SK-N-SH treated with all-trans-retinoic acid at 6 μM for 48 hours (cell line): ENCODE data around the gene NFASC.
A peak's percentile ranks its signal among the peaks of the same experiment; 100 is the strongest.

Experiments
- ATAC-seq: fragments of 200-7000 bp; cut with Tn5 transposase; 3 replicates; pipeline ENCODE4 v1.9.1; 2020; ENCODE audit warnings: mild to moderate bottlenecking, moderate library complexity
- BACH2 ChIP-seq: fragments of 250-450 bp; sonication (Bioruptor Pico); IDR thresholded peaks from 2 replicates; pipeline ENCODE4 v1.9.0; 2021; ENCODE audit warnings: mild to moderate bottlenecking, borderline replicate concordance
- CSDC2 ChIP-seq: fragments of 250-450 bp; sonication (Bioruptor Pico); IDR thresholded peaks from 2 replicates; pipeline ENCODE4 v1.5.0; 2020; ENCODE audit warnings: mild to moderate bottlenecking, moderate library complexity
- CSRNP3 ChIP-seq: fragments of 250-450 bp; sonication (Bioruptor Pico); IDR thresholded peaks from 2 replicates; pipeline ENCODE4 v1.5.1; 2021; ENCODE audit warnings: mild to moderate bottlenecking, moderate library complexity
- ESRRG ChIP-seq: fragments of 250-450 bp; sonication (Bioruptor Pico); IDR thresholded peaks from 2 replicates; pipeline ENCODE4 v1.6.1; 2021; ENCODE audit warnings: mild to moderate bottlenecking
- GLIS3 ChIP-seq: fragments of 250-450 bp; sonication (Bioruptor Pico); IDR thresholded peaks from 2 replicates; pipeline ENCODE4 v1.5.0; 2020; ENCODE audit warnings: mild to moderate bottlenecking, moderate library complexity
- ISL1 ChIP-seq: fragments of 250-450 bp; sonication (Bioruptor Pico); IDR thresholded peaks from 2 replicates; pipeline ENCODE4 v2.1.2; 2022; ENCODE audit warnings: mild to moderate bottlenecking, moderate library complexity
- OSR1 ChIP-seq: fragments of 250-450 bp; sonication (Bioruptor Pico); IDR thresholded peaks from 2 replicates; pipeline ENCODE4 v1.8.0; 2022; ENCODE audit warnings: moderate library complexity, mild to moderate bottlenecking, inconsistent platforms
- PATZ1 ChIP-seq: fragments of 250-450 bp; sonication (Bioruptor Pico); IDR thresholded peaks from 2 replicates; pipeline ENCODE4 v1.8.0; 2020; ENCODE audit warnings: mild to moderate bottlenecking, moderate library complexity, borderline replicate concordance
- POU6F1 ChIP-seq: fragments of 250-450 bp; sonication (Bioruptor Pico); IDR thresholded peaks from 2 replicates; pipeline ENCODE4 v1.8.0; 2021; ENCODE audit warnings: low read depth, mild to moderate bottlenecking, moderate library complexity, borderline replicate concordance
- PPARA ChIP-seq: fragments of 250-450 bp; sonication (Bioruptor Pico); IDR thresholded peaks from 2 replicates; pipeline ENCODE4 v1.5.0; 2020; ENCODE audit warnings: mild to moderate bottlenecking, borderline replicate concordance
- RARB ChIP-seq: fragments of 250-450 bp; sonication (Bioruptor Pico); IDR thresholded peaks from 2 replicates; pipeline ENCODE4 v1.8.0; 2021; ENCODE audit warnings: mild to moderate bottlenecking, moderate library complexity
- SNAI2 ChIP-seq: fragments of 250-450 bp; sonication (Bioruptor Pico); IDR thresholded peaks from 2 replicates; pipeline ENCODE4 v1.5.0; 2020; ENCODE audit warnings: mild to moderate bottlenecking, moderate library complexity
- TCF4 ChIP-seq: fragments of 250-450 bp; sonication (Bioruptor Pico); IDR thresholded peaks from 2 replicates; pipeline ENCODE4 v1.8.0; 2021; ENCODE audit warnings: mild to moderate bottlenecking, moderate library complexity, borderline replicate concordance
- TOX ChIP-seq: fragments of 250-450 bp; sonication (Bioruptor Pico); IDR thresholded peaks from 2 replicates; pipeline ENCODE4 v1.8.0; 2021; ENCODE audit warnings: mild to moderate bottlenecking, moderate library complexity, borderline replicate concordance
- TSHZ2 ChIP-seq: fragments of 250-450 bp; sonication (Bioruptor Pico); IDR thresholded peaks from 2 replicates; pipeline ENCODE4 v1.5.0; 2020; ENCODE audit warnings: mild to moderate bottlenecking, moderate library complexity
- ZC3H10 ChIP-seq: fragments of 250-450 bp; sonication (Bioruptor Pico); IDR thresholded peaks from 2 replicates; pipeline ENCODE4 v1.5.1; 2021; ENCODE audit warnings: mild to moderate bottlenecking, moderate library complexity
- ZFP3 ChIP-seq: fragments of 250-450 bp; sonication (Bioruptor Pico); IDR thresholded peaks from 2 replicates; pipeline ENCODE4 v1.5.0; 2020; ENCODE audit warnings: mild to moderate bottlenecking, moderate library complexity
- ZFP30 ChIP-seq: fragments of 450-650 bp; formaldehyde crosslinking; IDR thresholded peaks from 2 replicates; pipeline ENCODE4 v1.5.0; 2022; ENCODE audit warnings: mild to moderate bottlenecking, moderate library complexity
- ZNF565 ChIP-seq: fragments of 450-650 bp; formaldehyde crosslinking; conservative IDR thresholded peaks from 2 replicates; pipeline ENCODE4 v1.5.0; 2020; ENCODE audit warnings: low read depth, mild to moderate bottlenecking, moderate library complexity
- ZNF70 ChIP-seq: fragments of 450-650 bp; formaldehyde crosslinking; IDR thresholded peaks from 2 replicates; pipeline ENCODE4 v1.5.0; 2020; ENCODE audit warnings: mild to moderate bottlenecking, moderate library complexity
- ZNF8 ChIP-seq: fragments of 450-650 bp; formaldehyde crosslinking; IDR thresholded peaks from 2 replicates; pipeline ENCODE4 v1.5.0; 2020; ENCODE audit warnings: mild to moderate bottlenecking, moderate library complexity

NFASC gene

GRCh38 chr1:204821924-204822323 is 48.7 kb upstream of the NFASC start:
- peak; percentile 34 for ATAC-seq
- TF ChIP-seq OSR1 = no peak
- TF ChIP-seq CSRNP3 (CRISPR knock-in tag) = no peak
- no peak for TF ChIP-seq PATZ1
- TF ChIP-seq SNAI2 (CRISPR knock-in tag) = no peak
- TF ChIP-seq BACH2 (CRISPR knock-in tag) = no peak
- TF ChIP-seq ZFP30 (CRISPR knock-in tag) = no peak
- TF ChIP-seq GLIS3 = no peak
- no peak for TF ChIP-seq RARB (CRISPR knock-in tag)
- no peak for TF ChIP-seq POU6F1 (CRISPR knock-in tag)
- no peak for TF ChIP-seq ZNF565 (CRISPR knock-in tag)

GRCh38 chr1:204826970-204827369 is 43.7 kb upstream of the NFASC start:
- TF ChIP-seq POU6F1 (CRISPR knock-in tag) = no peak
- TF ChIP-seq ZC3H10 = no peak
- TF ChIP-seq, all 23 proteins: peak for 0
- ATAC-seq = peak; percentile 20; the same call in 1 of the 3 replicates

GRCh38 chr1:204828352-204828850 is 42.3 kb upstream of the NFASC start:
- peak; percentile 96 for TF ChIP-seq SNAI2 (CRISPR knock-in tag)
- peak; percentile 92; the same call in 1 of the 2 replicates for TF ChIP-seq PPARA
- no peak for TF ChIP-seq TCF4 (CRISPR knock-in tag)
- no peak for TF ChIP-seq ZC3H10
- TF ChIP-seq CSRNP3 (CRISPR knock-in tag) = no peak
- peak; percentile 87 for TF ChIP-seq ZFP3 (CRISPR knock-in tag)
- TF ChIP-seq ESRRG (CRISPR knock-in tag) = no peak
- no peak for TF ChIP-seq TOX
- TF ChIP-seq ZNF8 (CRISPR knock-in tag) = peak; percentile 23; the same call in 1 of the 2 replicates
- TF ChIP-seq CSDC2 (CRISPR knock-in tag) = peak; percentile 97
- peak; percentile 94 for TF ChIP-seq BACH2 (CRISPR knock-in tag)
- TF ChIP-seq ZNF565 (CRISPR knock-in tag) = peak; percentile 93
- TF ChIP-seq OSR1 = 0 out of 2 replicates have a peak, but pooled peaks have one; percentile 54
- TF ChIP-seq ZNF70 (CRISPR knock-in tag) = peak; percentile 70
- TF ChIP-seq TSHZ2 (CRISPR knock-in tag) = peak; percentile 99
- peak; percentile 58 for TF ChIP-seq ZFP30 (CRISPR knock-in tag)
- peak; percentile 37; the same call in 1 of the 2 replicates for TF ChIP-seq ISL1 (CRISPR knock-in tag)
- peak; percentile 91 for ATAC-seq
